OCI-LY3 (cell line): Measurements from ENCODE around the gene GSN.

Experiments
- H2AFZ ChIP-seq: fragments of 200-600, 300-600 bp; shearing (Covaris generic); 2 replicates; pipeline ENCODE4 v1.6.0; 2014; ENCODE audit warnings: antibody characterized with exemption, low read depth, low read length
- H3K27ac ChIP-seq: fragments of 200-600, 300-600 bp; sonication (generic); 2 replicates; pipeline ENCODE4 v1.5.1; 2014; ENCODE audit warnings: mild to moderate bottlenecking, low read length, moderate library complexity, mixed read lengths
- H3K27me3 ChIP-seq: fragments of 200-600, 300-600 bp; sonication (generic); 2 replicates; pipeline ENCODE4 v1.6.1; 2014; ENCODE audit warnings: low read depth, low read length, mixed read lengths
- H3K36me3 ChIP-seq: fragments of 200-600, 300-600 bp; sonication (generic); replicated peaks from 2 replicates; pipeline ENCODE3; 2014; ENCODE audit warnings: low read depth, low read length, mixed read lengths
- H3K4me1 ChIP-seq: fragments of 300-600, 200-600 bp; sonication (generic); 2 replicates; pipeline ENCODE4 v1.6.1; 2014; ENCODE audit warnings: low read length, mixed read lengths
- H3K4me2 ChIP-seq: fragments of 200-600, 300-600 bp; sonication (generic); 2 replicates; pipeline ENCODE4 v1.6.1; 2014; ENCODE audit warnings: low read length, mixed read lengths
- H3K4me3 ChIP-seq: fragments of 300-600, 200-600 bp; sonication (generic); 2 replicates; pipeline ENCODE4 v1.5.1; 2014; ENCODE audit warnings: antibody characterized with exemption, mild to moderate bottlenecking, low read length, moderate library complexity
- H3K79me2 ChIP-seq: fragments of 300-600, 200-600 bp; shearing (Covaris generic); 2 replicates; pipeline ENCODE4 v1.6.1; 2014; ENCODE audit warnings: mild to moderate bottlenecking, low read length, mixed read lengths
- H3K9ac ChIP-seq: fragments of 300-600, 200-600 bp; shearing (Covaris generic); 2 replicates; pipeline ENCODE4 v1.6.0; 2014; ENCODE audit warnings: mild to moderate bottlenecking, low read length, moderate library complexity
- H3K9me3 ChIP-seq: fragments of 200-600, 300-600 bp; shearing (Covaris generic); 2 replicates; pipeline ENCODE4 v1.6.1; 2014; ENCODE audit warnings: low read length, mixed read lengths; ENCODE audit not compliant: insufficient read depth
- H4K20me1 ChIP-seq: fragments of 200-600, 300-600 bp; sonication (generic); 2 replicates; pipeline ENCODE4 v1.6.1; 2016; ENCODE audit warnings: low read length, mixed read lengths; ENCODE audit not compliant: insufficient read depth
- CTCF ChIP-seq: fragments of 200-600, 300-600 bp; sonication (generic); IDR thresholded peaks from 2 replicates; pipeline ENCODE4 v1.5.1; 2014; ENCODE audit warnings: antibody characterized with exemption, low read length, low read depth
- EZH2phosphoT487 ChIP-seq: fragments of 200-600 bp; shearing (Covaris generic); IDR thresholded peaks from 2 replicates; pipeline ENCODE4 v1.6.1; 2018; ENCODE audit warnings: antibody characterized with exemption, mixed run types, low read depth

GSN gene

DNA sequence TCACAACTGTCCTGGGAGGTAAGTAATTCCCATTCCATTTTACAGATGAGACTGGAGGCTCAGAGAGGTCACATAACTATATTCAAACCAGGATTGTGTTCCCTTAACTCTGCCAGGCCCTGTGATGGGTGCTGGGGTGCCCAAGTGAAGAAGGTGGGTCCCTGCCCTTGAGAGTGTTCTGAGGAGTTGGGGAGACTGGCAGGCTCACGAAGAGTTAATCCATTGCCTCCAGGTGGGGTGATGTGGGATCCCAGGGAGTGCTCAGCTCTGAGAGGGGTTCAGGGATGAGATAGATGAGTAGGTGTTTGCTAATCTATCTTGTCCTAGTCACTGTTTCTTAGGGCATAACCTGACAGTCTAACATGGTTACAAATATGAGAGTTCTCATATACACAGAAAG, 36.7 kb downstream of the GSN start:
- H4K20me1 ChIP-seq = no peaks in the 10 kb centered on the region
- no peak overlapping the region for H3K27ac ChIP-seq
- H3K4me2 ChIP-seq = no peak overlapping the region
- no peak for TF ChIP-seq CTCF
- TF ChIP-seq EZH2phosphoT487 = no peak
- H3K9me3 ChIP-seq = no peaks in the 10 kb centered on the region
- peaks cover 3% of the 10 kb centered on the region; the same call in 1 of the 2 replicates for H3K4me1 ChIP-seq
- H3K79me2 ChIP-seq = no peaks in the 10 kb centered on the region
- no peak overlapping the region for H3K4me3 ChIP-seq
- no peaks in the 10 kb centered on the region for H3K36me3 ChIP-seq
- no peak overlapping the region for H3K9ac ChIP-seq
- H3K27me3 ChIP-seq = peaks cover 12% of the 10 kb centered on the region
- H2AFZ ChIP-seq = no peak overlapping the region

- TF ChIP-seq EZH2phosphoT487 = no peak
- TF ChIP-seq CTCF = no peak
- Histone ChIP-seq H3K4me2 (no peak overlapping the region), H3K9me3 (no peaks in the 10 kb centered on the region), H3K9ac (no peak overlapping the region), H4K20me1 (no peaks in the 10 kb centered on the region), H3K27me3 (peaks cover 6% of the 10 kb centered on the region), H3K4me1 (no peaks in the 10 kb centered on the region; the same call in 1 of the 2 replicates), H3K4me3 (no peak overlapping the region), H2AFZ (no peak overlapping the region), H3K36me3 (no peaks in the 10 kb centered on the region), H3K79me2 (no peaks in the 10 kb centered on the region), H3K27ac (no peak overlapping the region)
Observed at GRCh38 chr9:121305269-121305994, 37.5 kb downstream of the GSN start.

DNA sequence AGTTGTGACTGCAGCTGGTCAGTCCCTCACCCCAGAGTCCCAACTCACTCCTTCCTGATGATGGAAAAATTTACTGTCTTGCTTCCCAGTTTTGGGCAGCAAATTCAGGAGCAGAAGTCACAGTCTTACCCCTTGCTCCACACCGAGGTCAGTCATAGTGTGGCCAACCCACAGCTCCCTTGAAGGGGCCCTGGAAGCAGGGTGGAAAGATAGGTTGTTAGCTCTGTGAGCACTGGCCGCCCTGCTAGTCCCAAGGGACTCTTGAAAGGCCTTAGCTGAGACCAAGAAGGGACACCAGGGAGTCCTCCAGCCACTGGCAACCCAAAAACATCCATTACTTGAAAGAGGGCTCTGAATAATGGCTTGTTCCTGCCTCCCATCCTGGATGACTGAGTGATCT, 40.0 kb downstream of the GSN start:
- Histone ChIP-seq H3K9ac (no peak overlapping the region), H3K79me2 (no peaks in the 10 kb centered on the region), H4K20me1 (no peaks in the 10 kb centered on the region), H3K36me3 (no peaks in the 10 kb centered on the region), H2AFZ (no peak overlapping the region), H3K9me3 (no peaks in the 10 kb centered on the region), H3K4me2 (no peak overlapping the region), H3K4me1 (no peaks in the 10 kb centered on the region), H3K27me3 (no peaks in the 10 kb centered on the region), H3K27ac (no peak overlapping the region), H3K4me3 (no peak overlapping the region)
- TF ChIP-seq CTCF (no peak), EZH2phosphoT487 (no peak)

DNA sequence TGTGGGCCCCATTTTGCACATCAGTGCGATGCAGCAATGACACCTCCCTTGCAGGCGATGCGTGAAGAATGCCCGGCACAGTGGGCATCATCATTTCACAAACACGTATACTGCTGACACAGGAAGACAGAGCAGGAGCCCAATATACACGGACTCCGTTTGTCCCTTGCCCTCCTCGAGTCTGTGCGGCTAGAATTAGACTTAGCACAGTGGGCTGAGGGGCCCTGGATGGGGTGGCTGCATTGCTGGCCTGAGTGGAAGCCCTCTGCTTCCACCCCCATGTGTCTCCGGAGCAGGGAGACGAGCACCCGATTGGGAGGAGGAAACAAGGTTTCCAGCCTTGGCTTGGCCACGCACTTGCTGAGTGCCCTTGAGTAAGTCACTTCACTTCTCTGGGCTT, 40.8 kb downstream of the GSN start:
- no peaks in the 10 kb centered on the region for H3K79me2 ChIP-seq
- no peaks in the 10 kb centered on the region for H3K27me3 ChIP-seq
- H3K4me3 ChIP-seq = no peak overlapping the region
- no peak overlapping the region for H3K4me2 ChIP-seq
- TF ChIP-seq EZH2phosphoT487 (no peak), CTCF (no peak)
- no peak overlapping the region for H3K9ac ChIP-seq
- no peaks in the 10 kb centered on the region for H3K4me1 ChIP-seq
- no peaks in the 10 kb centered on the region for H3K36me3 ChIP-seq
- no peaks in the 10 kb centered on the region for H3K9me3 ChIP-seq
- H4K20me1 ChIP-seq = no peaks in the 10 kb centered on the region
- H2AFZ ChIP-seq = no peak overlapping the region
- no peak overlapping the region for H3K27ac ChIP-seq
